Muscle layer of duodenum (tissue), 2 donors: ENCODE measurements around the gene MAP3K9.

Experiments
- H3K27ac ChIP-seq: one replicate; pipeline ENCODE4 v1.7.0; 2013; ENCODE audit warnings: mild to moderate bottlenecking, low read length
- H3K27me3 ChIP-seq: one replicate; pipeline ENCODE4 v1.7.0; 2013; ENCODE audit warnings: low read depth, mild to moderate bottlenecking, control low read depth, low read length
- H3K36me3 ChIP-seq, 2 donors: one replicate each; pipeline ENCODE4 v1.7.0; 2013; ENCODE audit warnings: low read length in 2 of 2, control low read depth in 1 of 2, mild to moderate bottlenecking in 1 of 2; ENCODE audit not compliant: insufficient read depth in 2 of 2, control insufficient read depth in 1 of 2
- H3K4me1 ChIP-seq, 2 donors: one replicate each; pipeline ENCODE4 v1.7.0; 2013; ENCODE audit warnings: low read length in 2 of 2, mild to moderate bottlenecking in 2 of 2, control low read depth in 1 of 2, moderate library complexity in 1 of 2; ENCODE audit not compliant: insufficient read depth in 2 of 2, control insufficient read depth in 1 of 2
- H3K4me3 ChIP-seq, 2 donors: one replicate each; pipeline ENCODE4 v1.7.0; 2013; ENCODE audit warnings: low read length in 2 of 2, low read depth in 1 of 2, mild to moderate bottlenecking in 1 of 2
- H3K9me3 ChIP-seq, 2 donors: one replicate each; pipeline ENCODE4 v1.7.0; 2013; ENCODE audit warnings: low read length in 2 of 2, control low read depth in 1 of 2, mild to moderate bottlenecking in 1 of 2; ENCODE audit not compliant: control insufficient read depth in 1 of 2
- donor health status: healthy.

MAP3K9 gene

DNA sequence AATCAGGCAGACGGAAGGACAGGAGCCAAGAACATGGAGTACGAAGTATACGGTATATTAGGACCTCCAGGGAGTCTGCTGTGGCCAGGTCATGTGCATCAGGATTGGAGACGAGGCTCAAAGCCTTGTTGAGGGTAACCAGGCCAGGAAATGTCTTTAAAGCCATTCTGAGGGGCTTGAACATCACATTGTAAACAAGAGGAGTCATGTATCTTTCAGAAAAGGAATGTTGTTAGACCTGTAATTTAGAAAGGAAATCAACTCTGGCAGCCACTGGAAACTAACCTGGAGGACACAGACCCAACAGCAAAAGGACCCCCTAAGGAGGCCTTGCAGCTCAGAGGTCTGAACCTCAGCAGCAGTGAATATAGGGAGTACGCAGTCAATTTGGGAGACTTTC is 7.5 kb downstream of the MAP3K9 start:
- Histone ChIP-seq H3K27me3 (no peaks in the 10 kb centered on the region), H3K27ac (no peak overlapping the region), H3K4me3 (no peak overlapping the region), H3K9me3 (no peaks in the 10 kb centered on the region), H3K4me1 (no peaks in the 10 kb centered on the region), H3K36me3 (peaks cover 0 to 5% of the 10 kb centered on the region in 2 donors)

DNA sequence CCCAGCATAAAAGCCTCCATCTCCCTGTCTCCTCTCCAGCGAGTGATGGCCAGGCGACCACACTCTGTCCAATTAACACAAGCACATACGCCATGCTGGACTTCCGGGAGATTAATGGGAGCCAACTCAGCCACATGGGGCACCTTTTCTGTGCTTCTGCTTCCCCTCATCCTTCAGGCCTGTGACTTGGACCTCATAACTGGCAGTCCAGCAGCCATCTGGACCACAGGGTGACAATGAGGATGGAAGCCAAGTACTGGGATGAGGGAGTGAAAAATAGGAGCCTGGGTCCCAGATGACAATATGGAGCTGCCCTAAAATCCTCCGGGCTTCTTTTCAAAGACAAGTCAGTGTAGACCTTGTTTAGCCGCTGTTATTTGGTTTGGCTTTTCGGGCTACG is 12.8 kb downstream of the MAP3K9 start:
- H3K36me3 ChIP-seq: peaks cover 0 to 5% of the 10 kb centered on the region in 2 donors
- no peaks in the 10 kb centered on the region for H3K4me1 ChIP-seq
- H3K9me3 ChIP-seq: no peaks in the 10 kb centered on the region
- no peak overlapping the region for H3K27ac ChIP-seq
- no peaks in the 10 kb centered on the region for H3K27me3 ChIP-seq
- H3K4me3 ChIP-seq: no peak overlapping the region

DNA sequence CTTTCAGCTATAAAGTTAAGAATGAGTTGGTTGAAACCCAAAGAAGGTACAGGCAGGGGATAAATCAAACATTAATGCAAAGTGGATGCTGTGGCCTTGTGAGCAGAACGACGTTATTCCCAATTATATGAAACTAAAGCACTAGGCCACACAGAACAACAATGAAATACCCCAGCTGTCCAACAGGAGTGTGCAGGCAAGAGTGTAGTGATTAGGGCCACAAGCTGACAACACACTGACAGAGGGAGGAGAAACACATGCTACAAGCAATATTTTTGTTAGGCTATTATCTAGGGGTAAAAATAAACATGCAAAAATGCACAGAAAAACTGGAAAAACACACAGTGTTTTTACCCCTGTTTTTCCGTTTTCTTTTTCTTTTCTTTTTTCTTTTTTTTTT is 15.0 kb downstream of the MAP3K9 start:
- Histone ChIP-seq H3K27ac (no peak overlapping the region), H3K27me3 (peaks cover 3% of the 10 kb centered on the region)

DNA sequence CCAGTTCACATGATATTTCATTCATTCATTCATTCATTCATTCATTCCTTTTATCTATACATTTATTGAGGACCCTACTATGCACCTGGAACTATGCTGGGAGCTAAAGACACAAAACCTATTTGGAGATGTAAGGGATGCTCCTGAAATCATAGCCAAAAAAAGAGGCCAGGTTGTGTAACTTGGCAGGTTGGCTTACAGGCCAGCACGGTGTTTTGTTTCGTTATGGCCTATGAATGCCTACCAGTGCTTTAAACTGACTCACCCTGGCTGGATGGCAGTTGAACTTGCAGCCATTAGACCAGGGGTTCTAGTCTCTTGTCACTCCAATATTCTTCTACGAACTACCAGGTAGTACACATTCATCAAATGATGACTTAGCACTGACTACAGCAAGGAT is 15.7 kb downstream of the MAP3K9 start:
- Histone ChIP-seq H3K27ac (no peak overlapping the region), H3K4me1 (peaks cover 0 to 4% of the 10 kb centered on the region in 2 donors), H3K27me3 (peaks cover 3% of the 10 kb centered on the region), H3K4me3 (no peak overlapping the region), H3K36me3 (no peaks in the 10 kb centered on the region), H3K9me3 (no peaks in the 10 kb centered on the region)

More for the DNA sequence above, 15.0 kb downstream of the MAP3K9 start:
- no peak overlapping the region for H3K4me3 ChIP-seq
- H3K36me3 ChIP-seq: no peaks in the 10 kb centered on the region
- H3K9me3 ChIP-seq: no peaks in the 10 kb centered on the region
- peaks cover 0 to 4% of the 10 kb centered on the region in 2 donors for H3K4me1 ChIP-seq

DNA sequence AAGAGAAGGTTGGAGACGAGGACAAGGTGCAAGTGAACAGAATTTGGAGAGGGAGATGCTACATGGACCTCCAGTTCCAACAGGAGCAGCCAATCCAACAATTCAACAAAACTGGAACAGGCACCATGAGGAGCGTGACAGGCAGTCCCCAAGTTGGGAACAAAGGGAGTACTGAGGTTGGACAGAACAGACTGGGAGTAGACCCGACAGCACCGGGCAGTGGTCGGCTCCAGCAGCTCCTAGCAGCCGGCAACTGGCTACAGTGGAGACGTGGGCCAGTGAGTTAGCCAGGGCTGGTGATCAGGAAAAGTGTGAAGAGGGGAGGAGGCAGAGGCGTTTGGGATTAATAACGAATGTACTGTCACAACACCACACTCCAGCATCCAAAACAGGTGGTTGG is 16.4 kb downstream of the MAP3K9 start:
- Histone ChIP-seq H3K4me1 (peaks cover 0 to 4% of the 10 kb centered on the region in 2 donors), H3K36me3 (no peaks in the 10 kb centered on the region), H3K4me3 (no peak overlapping the region), H3K9me3 (no peaks in the 10 kb centered on the region), H3K27me3 (peaks cover 3% of the 10 kb centered on the region), H3K27ac (no peak overlapping the region)

DNA sequence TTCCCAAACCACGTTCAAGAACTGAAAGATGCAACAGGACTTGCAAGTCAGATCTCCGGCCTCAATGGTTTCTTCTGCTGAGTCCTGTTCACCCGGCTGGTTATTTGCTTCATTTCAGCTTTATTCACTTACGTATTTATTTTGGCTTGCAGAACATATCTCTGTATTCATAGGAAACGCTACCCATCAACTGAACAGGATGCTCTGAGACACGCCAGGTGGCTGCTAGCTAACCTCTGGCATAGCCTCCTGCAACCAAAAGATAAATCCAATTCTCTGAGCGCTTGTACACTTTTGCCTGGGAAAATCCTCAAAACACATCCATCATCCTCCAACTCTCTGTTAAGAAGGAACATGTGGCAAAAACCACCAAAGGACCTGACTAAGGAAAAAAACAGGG is 17.3 kb downstream of the MAP3K9 start:
- Histone ChIP-seq H3K36me3 (no peaks in the 10 kb centered on the region), H3K4me3 (no peak overlapping the region), H3K27me3 (peaks cover 3% of the 10 kb centered on the region), H3K9me3 (no peaks in the 10 kb centered on the region), H3K27ac (no peak overlapping the region), H3K4me1 (peaks cover 0 to 4% of the 10 kb centered on the region in 2 donors)

DNA sequence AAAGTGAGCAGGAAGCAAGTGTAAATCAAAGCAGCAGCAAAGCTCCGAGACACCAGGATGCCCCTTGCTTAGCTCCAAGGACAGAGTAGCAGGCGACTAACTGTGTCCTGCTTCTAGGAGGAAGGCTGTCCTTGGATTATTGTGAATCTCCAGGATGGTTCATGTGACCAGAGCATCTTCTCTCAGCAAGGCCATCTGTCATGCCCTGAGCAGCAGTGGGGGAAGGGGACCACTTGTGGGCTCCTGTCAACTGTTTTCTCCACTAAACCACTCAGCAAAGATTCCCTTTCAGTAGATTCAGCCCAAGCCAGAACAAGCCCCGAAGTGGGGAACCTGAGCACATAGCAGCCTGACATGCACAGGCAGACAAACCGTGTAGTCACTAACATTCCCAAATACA is 19.4 kb downstream of the MAP3K9 start:
- H3K27me3 ChIP-seq: peaks cover 3% of the 10 kb centered on the region
- no peak overlapping the region for H3K27ac ChIP-seq
- no peaks in the 10 kb centered on the region for H3K36me3 ChIP-seq
- peaks cover 0 to 4% of the 10 kb centered on the region in 2 donors for H3K4me1 ChIP-seq
- no peak overlapping the region for H3K4me3 ChIP-seq
- no peaks in the 10 kb centered on the region for H3K9me3 ChIP-seq

DNA sequence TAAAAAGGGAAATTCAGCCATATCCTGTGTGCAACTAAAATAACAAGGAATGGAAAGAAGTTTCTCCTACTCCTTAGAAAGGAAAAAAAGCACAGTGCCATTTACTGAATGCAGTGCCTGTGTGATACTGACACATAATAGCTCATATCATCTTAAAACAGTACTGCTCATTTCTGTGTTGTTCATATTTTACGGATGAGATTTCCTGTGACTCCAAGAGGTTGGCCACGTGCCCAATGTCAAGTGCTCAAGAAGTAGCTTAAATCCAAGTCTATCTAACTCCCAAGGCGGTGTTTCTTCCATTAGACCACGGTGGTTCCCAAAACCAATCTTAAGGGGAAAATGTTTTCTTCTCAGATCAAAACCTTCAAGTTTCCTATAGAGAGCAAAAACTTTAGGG is 20.0 kb downstream of the MAP3K9 start:
- Histone ChIP-seq H3K4me1 (peaks cover 0 to 4% of the 10 kb centered on the region in 2 donors), H3K9me3 (no peaks in the 10 kb centered on the region), H3K27ac (no peak overlapping the region), H3K4me3 (no peak overlapping the region), H3K36me3 (no peaks in the 10 kb centered on the region), H3K27me3 (peaks cover 3% of the 10 kb centered on the region)

DNA sequence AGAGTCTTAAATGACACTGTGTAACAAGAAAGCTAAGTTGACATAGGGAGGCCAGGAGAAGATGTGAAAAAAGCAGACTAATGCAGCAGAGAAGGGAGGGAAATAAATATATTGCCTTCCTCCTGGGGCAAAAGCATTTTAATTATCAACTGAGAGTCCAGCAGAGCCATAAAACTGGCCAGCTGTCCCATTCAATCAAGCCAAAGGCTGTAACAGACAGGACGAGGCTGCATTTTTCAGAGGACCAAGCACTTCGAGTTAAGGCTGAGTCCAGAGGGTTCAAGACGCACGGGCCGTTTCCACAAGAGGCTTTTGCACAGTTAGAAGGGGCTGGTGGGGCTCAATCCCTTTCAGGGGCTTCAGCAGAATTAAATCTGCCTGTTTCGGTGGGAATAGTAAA is 20.4 kb downstream of the MAP3K9 start:
- H3K36me3 ChIP-seq: no peaks in the 10 kb centered on the region
- H3K4me3 ChIP-seq: no peak overlapping the region
- H3K27ac ChIP-seq: no peak overlapping the region
- peaks cover 0 to 4% of the 10 kb centered on the region in 2 donors for H3K4me1 ChIP-seq
- H3K9me3 ChIP-seq: no peaks in the 10 kb centered on the region
- H3K27me3 ChIP-seq: peaks cover 3% of the 10 kb centered on the region

DNA sequence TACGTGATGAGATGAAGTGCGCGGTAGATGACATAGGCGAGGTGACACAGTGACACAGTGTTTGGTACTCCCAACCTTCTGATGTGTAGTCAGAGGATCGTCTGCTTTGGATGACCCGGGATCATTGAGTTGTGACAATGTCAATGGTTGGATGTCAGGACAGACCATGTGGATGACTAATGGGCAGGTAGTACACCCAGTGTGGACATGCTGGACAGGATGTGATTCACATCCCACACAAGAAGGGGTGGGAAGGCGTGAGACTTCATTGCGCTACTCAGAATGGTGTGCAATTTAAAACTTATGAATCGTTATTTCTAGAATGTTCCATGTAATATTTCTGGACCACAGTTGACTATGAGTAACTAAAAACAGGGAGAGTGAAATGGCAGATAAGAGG is 23.8 kb downstream of the MAP3K9 start:
- Histone ChIP-seq H3K9me3 (no peaks in the 10 kb centered on the region), H3K36me3 (no peaks in the 10 kb centered on the region), H3K27ac (no peak overlapping the region), H3K4me1 (peaks cover 0 to 4% of the 10 kb centered on the region in 2 donors), H3K27me3 (peaks cover 3% of the 10 kb centered on the region), H3K4me3 (no peak overlapping the region)

DNA sequence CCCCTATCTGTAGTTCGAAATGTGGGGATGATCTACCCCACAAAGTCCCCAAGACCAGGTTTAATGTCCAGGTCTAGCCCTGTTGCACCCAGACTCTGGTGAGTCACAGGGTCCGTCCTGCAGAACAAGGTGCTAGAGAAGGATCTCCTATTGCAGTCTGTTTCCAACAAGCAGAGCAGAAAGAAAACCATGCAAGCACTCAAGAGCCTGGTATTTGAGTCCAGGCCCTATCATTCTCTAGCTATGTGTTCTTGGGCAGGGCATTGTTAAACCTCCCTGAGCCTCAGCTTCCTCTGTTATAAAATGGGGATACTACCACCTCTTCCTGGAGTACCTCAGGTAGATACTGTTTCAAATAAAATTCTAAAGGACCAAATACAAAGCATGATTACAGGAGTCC is 24.4 kb downstream of the MAP3K9 start:
- no peaks in the 10 kb centered on the region for H3K9me3 ChIP-seq
- H3K4me3 ChIP-seq: no peak overlapping the region
- peaks cover 0 to 4% of the 10 kb centered on the region in 2 donors for H3K4me1 ChIP-seq
- no peak overlapping the region for H3K27ac ChIP-seq
- H3K36me3 ChIP-seq: no peaks in the 10 kb centered on the region
- H3K27me3 ChIP-seq: no peaks in the 10 kb centered on the region

DNA sequence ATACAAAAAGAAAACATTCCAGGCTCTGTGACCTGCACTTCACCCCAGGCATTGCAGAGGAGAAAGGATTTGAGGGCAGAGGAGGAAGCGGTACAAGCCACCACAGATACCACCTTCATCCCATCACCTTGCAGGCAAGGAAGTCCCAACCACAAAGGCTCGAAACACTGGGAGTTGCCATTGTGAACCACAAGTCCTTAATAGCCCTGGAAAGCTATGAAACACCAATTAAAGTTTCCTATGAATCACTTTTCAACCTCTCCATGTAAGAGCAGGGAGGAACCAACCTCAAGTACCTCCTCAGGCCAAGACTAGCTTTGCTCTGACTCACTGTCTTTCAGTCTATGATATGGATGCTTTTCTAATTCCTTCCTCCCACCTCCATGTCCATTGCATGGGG is 27.0 kb downstream of the MAP3K9 start:
- H3K27me3 ChIP-seq: no peaks in the 10 kb centered on the region
- no peaks in the 10 kb centered on the region for H3K36me3 ChIP-seq

More for the DNA sequence above, 27.0 kb downstream of the MAP3K9 start:
- Histone ChIP-seq H3K4me3 (no peak overlapping the region), H3K9me3 (no peaks in the 10 kb centered on the region), H3K4me1 (no peaks in the 10 kb centered on the region), H3K27ac (no peak overlapping the region)
